GM19099 (cell line): ENCODE data around the gene AQP3.

Source experiments
- POLR2A ChIP-seq: IDR thresholded peaks from 3 replicates; pipeline ENCODE4 v1.6.1; 2011; ENCODE audit warnings: low read depth; ENCODE audit not compliant: insufficient read length; ENCODE audit errors: extremely low read depth

AQP3 gene

DNA sequence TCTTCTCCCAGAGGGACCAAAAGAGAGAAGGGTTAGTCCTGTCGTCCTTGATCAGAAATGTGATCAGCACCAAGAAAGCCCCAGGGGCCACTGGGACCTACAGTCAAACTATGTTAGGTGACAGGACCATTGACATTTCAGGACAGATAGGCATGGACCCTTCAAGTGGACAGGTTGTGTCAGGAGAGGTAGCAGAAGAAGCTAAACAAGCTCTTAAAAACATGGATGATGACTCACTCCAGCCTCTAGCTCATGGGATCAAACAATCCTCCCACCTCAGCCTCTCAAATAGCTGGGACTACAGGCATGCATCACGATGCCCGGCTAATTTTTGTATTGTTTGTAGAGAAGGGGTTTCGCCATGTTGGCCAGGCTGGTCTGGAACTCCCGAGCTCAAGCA is 2.3 kb upstream of the AQP3 start:
- no peak for TF ChIP-seq POLR2A

DNA sequence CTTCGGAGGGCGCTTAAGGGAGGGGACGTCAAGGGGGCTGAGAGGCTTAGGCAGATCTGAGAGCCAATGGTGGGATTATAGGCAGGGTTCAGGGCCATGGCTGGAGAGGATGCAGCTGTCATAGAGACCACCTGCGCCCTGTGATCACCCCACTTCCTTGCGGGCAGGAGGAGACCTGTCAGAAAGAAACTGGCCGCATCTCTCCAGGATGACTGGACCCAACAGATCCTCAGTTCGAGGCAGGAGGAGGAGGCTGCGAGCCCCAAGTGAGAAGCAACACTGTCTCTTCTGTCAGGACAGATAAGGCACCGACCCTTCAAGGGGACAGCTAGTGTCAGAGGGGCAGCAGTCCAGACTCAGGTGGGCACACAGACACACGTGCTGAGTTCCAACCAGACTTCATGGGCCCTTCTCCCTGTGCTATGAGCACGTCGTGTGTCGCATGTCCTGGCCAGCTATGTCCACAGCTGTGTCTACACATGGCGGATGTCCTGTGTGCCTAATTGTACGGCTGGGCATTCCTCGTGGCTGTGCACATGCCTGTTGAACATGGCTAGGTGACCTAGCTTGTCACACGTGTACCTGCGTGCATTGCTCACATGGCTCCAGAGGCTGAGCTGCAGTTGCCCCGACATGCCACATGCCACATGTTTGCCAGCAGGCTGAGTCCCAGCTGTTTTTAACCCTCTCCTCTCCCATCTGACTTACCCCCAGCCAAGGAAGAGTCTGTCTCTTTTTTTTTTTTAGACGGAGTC is 583 bp upstream of the AQP3 start:
- no peak for TF ChIP-seq POLR2A

DNA sequence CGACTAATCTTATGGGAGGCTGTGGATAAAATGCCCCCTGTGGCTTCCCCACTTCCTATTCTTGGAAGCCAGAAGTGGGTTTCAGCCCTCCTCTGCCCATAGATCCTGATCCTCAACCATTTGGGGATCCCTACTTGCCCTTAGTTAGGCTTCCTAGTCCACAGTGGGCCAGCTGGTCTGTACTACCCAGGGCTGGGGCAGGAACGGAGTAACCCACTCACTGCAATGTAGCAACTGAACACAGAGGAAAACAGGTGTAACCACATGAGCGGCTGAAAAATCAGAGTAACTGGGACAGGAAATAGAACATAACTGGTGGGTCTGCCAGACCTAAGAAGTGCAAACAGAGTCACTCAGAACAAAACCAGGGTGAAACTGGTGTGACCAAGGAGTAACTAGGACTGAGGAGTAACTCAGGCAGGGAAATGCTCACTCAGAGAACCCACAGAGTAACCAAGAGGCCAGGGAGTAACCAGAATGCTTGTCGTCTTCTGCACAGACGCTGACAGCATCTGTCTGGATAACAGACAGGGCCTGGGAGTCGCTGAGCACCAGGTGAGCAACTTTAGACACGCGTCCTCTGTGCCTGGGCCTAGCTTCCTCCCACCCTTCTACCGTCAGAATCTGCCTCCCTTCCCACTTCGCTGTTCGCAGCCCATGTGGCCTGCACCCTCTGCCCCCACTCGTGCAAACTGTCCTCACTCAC is 1.0 kb downstream of the AQP3 start:
- TF ChIP-seq POLR2A, result no peak

DNA sequence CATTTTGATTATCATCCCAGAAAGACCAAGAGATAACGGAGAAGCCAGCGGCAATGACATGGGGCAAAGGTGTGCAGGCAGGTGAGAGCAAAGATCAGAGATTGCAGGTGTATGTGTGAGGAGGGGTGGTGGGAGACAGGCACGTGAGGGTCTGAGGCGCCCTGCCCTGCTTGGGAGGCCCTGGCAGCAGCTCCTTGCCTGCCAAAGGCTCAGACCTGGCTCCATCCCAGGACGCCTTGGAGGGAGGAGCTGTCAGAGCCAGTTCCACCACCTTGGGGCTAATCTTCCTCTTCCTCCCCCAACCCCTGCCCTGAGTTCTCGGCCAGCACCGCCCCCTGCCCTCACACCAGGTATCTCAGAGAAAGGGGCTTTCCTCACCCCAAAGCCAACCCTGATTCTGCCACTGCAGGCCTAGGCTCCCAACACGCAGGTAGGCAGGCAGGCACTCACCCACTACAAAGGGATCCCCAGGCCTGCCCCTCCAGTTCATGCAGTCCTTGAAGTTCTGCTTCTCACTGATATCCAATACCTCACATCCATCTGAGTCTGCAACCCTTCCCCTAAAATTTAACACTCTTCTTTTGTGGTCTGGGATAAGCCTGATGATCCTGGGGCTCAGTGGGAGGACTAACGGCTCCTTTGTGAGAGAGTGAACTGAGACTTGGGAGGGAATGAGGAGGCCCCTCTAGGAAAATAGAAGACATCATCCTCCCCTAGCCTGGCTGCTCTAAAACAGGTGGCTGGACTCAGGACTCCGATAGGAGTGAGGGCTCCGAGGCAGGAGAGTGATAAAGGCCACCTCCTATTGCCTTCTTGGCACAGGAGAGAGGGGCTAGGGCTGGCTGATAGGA is 1.8 kb downstream of the AQP3 start:
- no peak for TF ChIP-seq POLR2A

DNA sequence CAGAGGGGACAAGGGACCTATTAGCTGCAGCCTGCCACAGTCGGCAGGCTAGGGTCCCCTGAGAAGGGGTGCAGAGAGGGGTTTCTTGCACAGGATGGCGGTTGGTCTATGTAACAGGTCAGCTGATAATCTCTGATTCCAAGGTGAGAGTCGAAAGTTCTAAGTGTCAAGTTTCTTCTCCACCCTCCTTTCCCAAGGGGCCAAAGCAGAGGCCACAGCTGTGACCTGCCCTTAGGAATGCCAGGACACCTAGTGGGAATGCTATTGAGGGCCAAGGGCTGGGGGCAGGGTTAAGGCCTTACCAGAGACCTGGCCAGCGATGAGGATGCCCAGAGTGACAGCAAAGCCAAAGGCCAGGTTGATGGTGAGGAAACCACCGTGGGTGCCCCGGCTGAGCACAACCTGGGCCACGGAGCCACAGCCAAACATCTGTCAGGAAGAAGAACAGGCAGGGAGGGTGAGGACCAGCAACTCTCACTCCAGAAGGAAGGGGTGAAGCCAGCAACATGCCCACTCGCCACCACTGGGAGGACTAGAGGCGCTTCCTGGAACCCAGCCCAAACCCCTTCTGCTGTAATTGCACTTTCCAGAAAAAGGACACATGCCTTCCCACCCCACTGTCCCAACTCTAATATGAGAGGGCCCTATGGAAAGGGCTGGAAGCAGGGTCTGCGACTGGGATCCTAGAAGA is 3.8 kb downstream of the AQP3 start:
- TF ChIP-seq POLR2A, result no peak

DNA sequence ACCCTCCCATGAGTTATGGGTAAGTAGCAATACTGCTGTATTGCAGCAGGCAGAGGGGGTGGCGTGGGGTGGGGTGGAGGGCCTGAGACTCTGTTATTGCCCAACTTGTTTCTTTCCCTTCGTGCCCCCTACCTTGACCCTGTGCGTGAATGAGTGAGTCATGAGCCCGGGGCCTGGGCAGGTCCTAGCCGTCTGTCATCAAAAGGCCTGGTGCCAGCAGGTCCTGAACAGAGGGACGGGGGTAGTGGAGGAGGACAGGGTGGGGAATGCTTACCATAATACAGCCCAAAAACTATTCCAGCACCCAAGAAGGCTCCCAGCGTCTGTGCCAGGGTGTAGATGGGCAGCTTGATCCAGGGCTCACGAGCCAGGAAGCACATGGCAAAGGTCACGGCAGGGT is 4.3 kb downstream of the AQP3 start:
- no peak for TF ChIP-seq POLR2A

DNA sequence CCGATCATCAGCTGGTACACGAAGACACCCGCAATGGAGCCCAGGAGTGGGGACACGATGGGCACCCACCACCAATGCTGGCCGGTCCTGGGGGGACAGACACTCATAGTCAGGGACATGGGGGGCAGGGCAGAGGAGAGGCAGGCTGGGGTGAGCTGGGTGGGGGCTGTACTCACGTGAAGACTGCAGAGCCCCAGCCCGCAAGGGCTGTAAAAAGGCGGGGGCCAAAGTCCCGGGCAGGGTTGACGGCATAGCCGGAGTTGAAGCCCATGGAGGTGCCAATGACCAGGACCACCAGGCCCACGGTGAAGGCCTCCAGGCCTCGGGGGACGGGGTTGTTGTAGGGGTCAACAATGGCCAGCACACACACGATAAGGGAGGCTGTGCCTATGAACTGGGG is 5.3 kb downstream of the AQP3 start:
- TF ChIP-seq POLR2A, result no peak

DNA sequence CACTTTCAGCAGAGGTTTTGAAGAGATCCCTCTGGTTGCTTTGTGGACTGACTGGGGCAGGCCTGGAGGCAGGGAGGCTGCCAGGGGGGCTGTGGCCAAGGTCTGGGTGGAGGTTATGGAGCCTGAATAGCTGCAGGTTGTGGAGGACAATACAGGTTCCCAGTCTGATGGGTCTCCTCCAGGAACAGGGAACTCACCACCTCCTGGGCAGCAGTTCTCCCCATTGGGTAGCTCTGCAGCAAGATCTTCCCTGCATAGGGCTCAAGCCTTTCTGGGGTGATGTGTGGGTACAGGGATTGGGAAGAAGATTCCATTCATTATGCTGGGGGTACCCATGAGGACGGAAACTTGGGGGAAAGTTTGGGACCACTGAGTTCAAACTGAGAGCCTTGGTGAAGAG is 6.8 kb downstream of the AQP3 start:
- no peak for TF ChIP-seq POLR2A

DNA sequence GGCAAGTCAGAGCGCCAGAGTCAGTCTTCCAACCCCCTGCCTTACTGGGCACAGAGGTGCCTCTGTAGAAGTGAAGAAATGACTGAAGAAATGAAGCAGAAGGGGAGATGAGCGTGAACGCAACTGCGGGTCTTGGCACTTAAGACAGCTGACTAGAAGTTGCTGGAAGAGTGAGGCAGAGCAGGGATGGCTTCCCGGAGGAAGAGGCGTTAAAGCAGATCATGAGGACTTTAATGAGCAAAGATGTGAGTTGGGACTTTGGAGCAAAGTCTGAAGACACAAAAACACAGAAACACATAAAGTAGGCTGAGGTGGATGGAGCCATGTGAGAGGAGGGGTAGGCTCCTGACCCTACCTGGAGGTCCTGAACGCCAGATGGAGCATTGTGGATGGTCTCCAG is 7.2 kb downstream of the AQP3 start:
- no peak for TF ChIP-seq POLR2A

DNA sequence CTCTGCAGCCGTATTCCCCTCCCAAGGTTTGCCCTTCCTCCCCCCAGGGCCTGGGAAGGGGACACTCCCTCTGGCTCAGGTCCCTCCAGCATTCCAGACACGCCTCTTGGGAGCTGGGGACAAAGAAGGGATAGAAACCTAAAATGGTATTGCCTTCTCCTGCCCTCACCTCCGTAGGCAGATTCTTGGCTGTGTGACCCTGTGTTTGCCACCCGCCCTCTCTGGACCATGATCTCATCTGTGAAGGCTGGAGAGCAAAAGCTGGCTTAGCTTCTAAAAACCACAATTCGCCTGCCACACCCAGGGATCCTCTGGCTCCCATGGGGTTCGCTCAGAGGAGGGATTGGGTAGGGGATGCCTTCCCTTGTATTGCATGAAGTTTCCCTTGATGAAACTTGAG is 7.7 kb downstream of the AQP3 start:
- TF ChIP-seq POLR2A, result no peak

DNA sequence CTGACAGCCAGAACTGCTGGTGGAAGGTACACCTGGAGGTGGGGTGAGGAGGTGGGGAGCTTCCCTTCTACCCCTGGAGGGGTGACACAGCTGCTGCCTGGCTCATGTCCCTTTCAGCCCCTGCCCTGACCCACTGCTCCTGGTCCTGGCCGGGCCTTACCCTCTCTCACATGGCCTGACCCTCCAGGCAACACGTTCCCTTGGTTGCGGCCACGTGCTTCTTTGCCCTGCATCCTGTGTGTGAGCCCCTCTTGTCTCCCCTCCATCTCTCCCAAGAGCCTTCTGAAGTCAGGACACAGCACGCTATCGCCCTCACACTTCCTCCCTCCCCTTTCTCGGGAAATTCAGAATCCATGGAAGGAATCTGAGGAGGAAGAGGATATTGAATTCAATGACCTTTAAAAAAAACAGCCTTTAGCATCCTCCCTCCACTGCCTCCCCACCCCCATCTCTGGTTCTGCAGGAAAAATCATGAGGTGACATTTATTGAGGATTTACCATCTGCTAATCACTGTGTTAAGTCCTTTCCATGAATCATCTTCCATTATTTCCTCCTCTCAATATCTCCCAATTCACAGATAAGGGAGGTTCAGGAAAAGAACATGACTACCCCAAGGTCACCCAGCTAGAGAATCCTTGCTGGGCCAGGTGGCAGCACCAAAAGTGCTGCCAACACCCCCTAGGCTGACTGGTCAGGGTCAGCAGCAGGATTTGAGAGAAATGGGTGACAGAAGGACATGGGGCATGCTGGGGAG is 8.3 kb downstream of the AQP3 start:
- TF ChIP-seq POLR2A, result no peak

DNA sequence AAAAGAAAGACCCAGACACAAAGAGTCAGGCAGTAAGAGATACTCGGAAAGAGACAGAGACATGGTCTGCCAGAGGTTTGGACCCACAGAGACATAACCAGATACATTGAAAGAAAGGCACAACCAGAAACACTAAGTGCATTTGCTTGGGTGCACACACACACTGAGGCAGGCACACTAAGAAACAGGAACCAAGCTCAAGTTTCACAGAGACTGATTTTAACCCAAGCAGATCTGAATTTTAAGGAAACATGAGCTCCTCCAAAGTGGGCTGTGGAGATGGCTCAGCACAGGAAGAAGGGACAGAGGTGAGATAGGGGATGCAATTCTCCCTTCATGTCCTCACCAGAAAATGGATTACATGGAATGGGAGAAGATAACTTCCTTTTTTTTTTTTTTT is 9.5 kb downstream of the AQP3 start:
- TF ChIP-seq POLR2A, result no peak

DNA sequence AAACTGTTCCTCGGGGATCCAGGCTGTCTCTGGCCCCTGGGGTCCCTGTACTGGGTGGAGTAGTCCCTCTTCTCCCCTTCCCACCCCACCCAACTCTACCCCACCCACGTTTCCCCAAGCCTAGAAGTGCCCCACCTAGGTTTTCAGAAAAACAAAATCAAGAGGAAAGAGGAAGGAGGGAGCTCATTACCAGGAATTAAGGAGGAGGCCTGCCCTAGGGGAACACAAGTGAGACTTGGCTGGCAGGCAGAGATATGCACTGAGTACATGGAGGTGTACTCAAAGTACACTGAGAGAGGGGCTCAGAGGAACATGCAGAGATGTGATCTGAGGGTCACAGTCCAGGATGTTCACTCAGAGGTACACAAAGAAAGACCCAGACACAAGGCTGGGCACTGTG is 10.2 kb downstream of the AQP3 start:
- TF ChIP-seq POLR2A, result no peak

DNA sequence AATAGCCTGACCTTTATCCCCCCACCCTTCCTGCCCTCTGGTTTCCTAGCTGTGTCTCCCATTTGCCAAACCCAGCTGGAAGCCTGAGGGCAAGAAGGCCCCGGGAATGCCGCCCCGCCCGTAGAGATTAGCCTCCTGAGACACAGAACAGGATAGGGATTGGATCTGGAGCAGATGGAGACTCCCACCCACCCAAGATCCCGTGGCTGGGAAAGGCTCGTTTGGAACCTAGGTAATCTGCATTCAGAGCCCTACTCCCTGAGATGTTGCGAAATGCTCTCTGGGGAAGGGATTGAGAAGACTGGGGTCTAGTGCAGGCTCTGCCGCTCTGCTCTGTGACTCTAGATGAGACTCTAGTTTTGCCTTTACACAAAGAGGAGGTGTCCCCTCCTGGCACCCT is 10.9 kb downstream of the AQP3 start:
- no peak for TF ChIP-seq POLR2A

DNA sequence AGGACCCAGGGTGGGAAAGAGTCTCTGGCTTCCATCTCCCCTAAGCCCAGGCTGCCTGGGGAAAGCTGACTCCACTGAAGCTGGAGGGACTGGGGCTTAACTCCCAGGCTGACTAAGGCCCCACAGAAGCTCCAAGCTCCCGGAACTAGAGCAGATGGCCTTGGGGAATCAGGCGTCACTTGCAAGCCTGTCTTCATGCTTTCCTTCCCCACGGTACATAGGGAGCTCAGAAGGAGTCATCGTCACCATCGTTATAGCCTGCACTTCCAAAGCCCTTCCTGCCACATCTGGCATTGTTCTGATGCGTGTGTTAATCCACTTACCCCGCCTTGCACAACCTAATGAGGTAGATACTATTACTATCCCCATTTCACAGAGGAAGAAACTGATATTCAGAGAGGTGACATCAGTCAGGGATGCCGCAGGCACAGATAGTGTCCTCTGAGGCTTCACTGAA is 11.5 kb downstream of the AQP3 start:
- TF ChIP-seq POLR2A, result no peak
